HepG2 (cell line): Measurements from ENCODE around the gene BCAS1. TPM values are rescaled to one million over a fixed set of nuclear protein-coding genes. Genes with fewer than 3 reads are reported as not detected.

Experiments used
- AHDC1 ChIP-seq: sonication (generic); formaldehyde crosslinking; IDR thresholded peaks from 2 replicates; pipeline ENCODE4 v1.5.1; 2020; ENCODE audit warnings: mild to moderate bottlenecking, missing genetic modification reagents, borderline replicate concordance
- CENPT ChIP-seq: sonication (generic); formaldehyde crosslinking; IDR thresholded peaks from 2 replicates; pipeline ENCODE4 v1.8.0; 2022; ENCODE audit warnings: low read depth, mild to moderate bottlenecking, moderate library complexity, missing genetic modification reagents
- CREB1 ChIP-seq, 2 experiments: fragments of 450-650 bp in 1 of 2; IDR thresholded peaks; 2 replicates each; pipeline ENCODE4 v1.6.1; 2016 to 2017; ENCODE audit warnings: control low read depth in 1 of 2, mild to moderate bottlenecking in 1 of 2, missing compliant biosample characterization in 1 of 2, missing genetic modification characterization in 1 of 2
- FOXA3 ChIP-seq: IDR thresholded peaks from 2 replicates; pipeline ENCODE4 v1.6.1; 2016; ENCODE audit warnings: missing genetic modification reagents, missing compliant biosample characterization
- GATAD1 ChIP-seq: IDR thresholded peaks from 2 replicates; pipeline ENCODE4 v1.6.1; 2016; ENCODE audit warnings: missing genetic modification reagents, missing compliant biosample characterization
- HDAC2 ChIP-seq: sonication (generic); formaldehyde crosslinking; IDR thresholded peaks from 2 replicates; pipeline ENCODE4 v1.4.0; 2020; ENCODE audit warnings: missing genetic modification reagents
- HNF4A ChIP-seq: sonication (generic); formaldehyde crosslinking; IDR thresholded peaks from 2 replicates; pipeline ENCODE4 v1.4.0; 2020; ENCODE audit warnings: missing genetic modification reagents
- HNF4G ChIP-seq, 2 experiments: sonication (generic) in 1 of 2; formaldehyde crosslinking in 1 of 2; IDR thresholded peaks; 2 replicates each; pipeline versions ENCODE4 v1.4.0 to v1.6.1; 2011 to 2020; ENCODE audit warnings: borderline replicate concordance in 2 of 2, low read depth in 2 of 2, mild to moderate bottlenecking in 2 of 2, low read length in 1 of 2, missing genetic modification reagents in 1 of 2, moderate library complexity in 1 of 2
- MIXL1 ChIP-seq: IDR thresholded peaks from 2 replicates; pipeline ENCODE4 v1.6.1; 2016
- MTA3 ChIP-seq: sonication (generic); formaldehyde crosslinking; IDR thresholded peaks from 2 replicates; pipeline ENCODE4 v1.4.0; 2020; ENCODE audit warnings: missing genetic modification reagents
- NCOA5 ChIP-seq: sonication (generic); formaldehyde crosslinking; IDR thresholded peaks from 2 replicates; pipeline ENCODE4 v1.4.0; 2020; ENCODE audit warnings: missing genetic modification reagents
- NR2C2 ChIP-seq: sonication (generic); formaldehyde crosslinking; IDR thresholded peaks from 2 replicates; pipeline ENCODE4 v1.4.0; 2020; ENCODE audit warnings: missing genetic modification reagents, mild to moderate bottlenecking, moderate library complexity, borderline replicate concordance
- NR2F1 ChIP-seq, 2 experiments: fragments of 450-650 bp in 1 of 2; formaldehyde crosslinking in 1 of 2; IDR thresholded peaks; 2 replicates each; pipeline versions ENCODE4 v1.5.0 to v1.6.1; 2016 to 2020; ENCODE audit warnings: mild to moderate bottlenecking in 1 of 2, missing compliant biosample characterization in 1 of 2, missing genetic modification reagents in 1 of 2, moderate library complexity in 1 of 2
- RARG ChIP-seq: sonication (generic); formaldehyde crosslinking; IDR thresholded peaks from 2 replicates; pipeline ENCODE4 v1.4.0; 2020; ENCODE audit warnings: low read depth, mild to moderate bottlenecking, missing genetic modification reagents
- RXRA ChIP-seq: sonication (generic); formaldehyde crosslinking; IDR thresholded peaks from 2 replicates; pipeline ENCODE4 v1.5.1; 2020; ENCODE audit warnings: missing genetic modification reagents
- SALL1 ChIP-seq: sonication (generic); formaldehyde crosslinking; IDR thresholded peaks from 2 replicates; pipeline ENCODE4 v1.8.0; 2022; ENCODE audit warnings: mild to moderate bottlenecking, missing genetic modification reagents
- SATB2 ChIP-seq: sonication (generic); formaldehyde crosslinking; IDR thresholded peaks from 2 replicates; pipeline ENCODE4 v1.5.0; 2020; ENCODE audit warnings: missing genetic modification reagents
- SKI ChIP-seq: fragments of 450-650 bp; IDR thresholded peaks from one replicate; pipeline ENCODE4 v1.6.1; 2018; ENCODE audit warnings: mild to moderate bottlenecking; ENCODE audit not compliant: partially characterized antibody
- SKIL ChIP-seq: sonication (generic); formaldehyde crosslinking; IDR thresholded peaks from 2 replicates; pipeline ENCODE4 v1.8.0; 2022; ENCODE audit warnings: missing genetic modification reagents, mild to moderate bottlenecking, moderate library complexity, borderline replicate concordance
- SOX6 ChIP-seq, 2 experiments: fragments of 450-650 bp in 1 of 2; sonication (generic) in 1 of 2; formaldehyde crosslinking in 1 of 2; IDR thresholded peaks; 2 replicates each; pipeline versions ENCODE4 v1.4.0 to v1.6.1; 2017 to 2020; ENCODE audit warnings: antibody characterized with exemption in 1 of 2, mild to moderate bottlenecking in 1 of 2, missing genetic modification reagents in 1 of 2
- STAG1 ChIP-seq: sonication (generic); formaldehyde crosslinking; IDR thresholded peaks from 2 replicates; pipeline ENCODE4 v1.4.0; 2020; ENCODE audit warnings: missing genetic modification reagents
- TBL1XR1 ChIP-seq: fragments of 150-350 bp; IDR thresholded peaks from 2 replicates; pipeline ENCODE4 v1.6.1; 2014; ENCODE audit warnings: borderline replicate concordance, low read length; ENCODE audit not compliant: partially characterized antibody
- ZNF569 ChIP-seq: sonication (generic); formaldehyde crosslinking; IDR thresholded peaks from 2 replicates; pipeline ENCODE4 v1.5.0; 2020; ENCODE audit warnings: mild to moderate bottlenecking, missing genetic modification reagents, moderate library complexity, borderline replicate concordance
- polyA plus RNA-seq, 8 experiments: library from polyadenylated mRNA; depleted of rRNA in 3 of 8; stranded (reverse) in 7 of 8; unstranded in 1 of 8; fragments of >200 nt; fragmentation: Illumina TruSeq in 4 of 8; extraction: Trizol in 4 of 8; gene quantifications; 2 replicates each; pipeline versions ENCODE4 v1.2.1 to v1.2.3, GENCODE V29; 2011 to 2016; ENCODE audit warnings: low read depth in 4 of 8, missing spikeins in 1 of 8, mixed read lengths in 1 of 8; ENCODE audit not compliant: insufficient read depth in 1 of 8
- total RNA-seq, 5 experiments: library from RNA; depleted of rRNA; stranded (reverse); fragments of >200 nt; fragmentation: Illumina TruSeq; extraction: Trizol; gene quantifications; 2 replicates each; pipeline ENCODE4 v1.2.3, GENCODE V29; 2016; ENCODE audit warnings: low read depth in 1 of 5

BCAS1 gene
- total and polyA plus RNA-seq, 2 of the 13 experiments (the other 11 are each of a cell fraction or from before 2014, with no cell fraction given): 0.55 to 0.91 TPM

- TF ChIP-seq HDAC2 (CRISPR knock-in tag) (0 out of 2 replicates have a peak, but pooled peaks have one; percentile 25), NR2C2 (peak; percentile 92), TBL1XR1 (peak; percentile 93), NR2F1 (CRISPR knock-in tag; IDR thresholded peaks at IDR 0.05) (peak; percentile 72 to 76; a peak in 3 of 4 replicates), ZNF569 (CRISPR knock-in tag) (no peak), MIXL1 (CRISPR knock-in tag) (0 out of 2 replicates have a peak, but pooled peaks have one; percentile 51), MTA3 (no peak), SALL1 (CRISPR knock-in tag) (peak; percentile 62; the same call in 1 of the 2 replicates), HNF4G (IDR thresholded peaks at IDR 0.05; ENCODE audit: borderline replicate concordance, low read depth, low read length) (peak; percentile 63; the same call in 1 of the 2 replicates), HNF4G (CRISPR knock-in tag; IDR thresholded peaks at IDR 0.05; ENCODE audit: borderline replicate concordance, low read depth) (no peak), RXRA (CRISPR knock-in tag) (peak; percentile 91), CREB1 (IDR thresholded peaks at IDR 0.05) (no peak), CREB1 (CRISPR knock-in tag; IDR thresholded peaks at IDR 0.05) (peak; percentile 31; the same call in 1 of the 2 replicates), STAG1 (peak; percentile 34), RARG (CRISPR knock-in tag) (no peak), SKI (peak; percentile 98), SOX6 (IDR thresholded peaks at IDR 0.05) (no peak), SOX6 (CRISPR knock-in tag; IDR thresholded peaks at IDR 0.05) (peak; percentile 78), GATAD1 (CRISPR knock-in tag) (no peak), SATB2 (CRISPR knock-in tag) (no peak), CENPT (CRISPR knock-in tag) (no peak), HNF4A (CRISPR knock-in tag) (peak; percentile 87), SKIL (CRISPR knock-in tag) (peak; percentile 48; the same call in 1 of the 2 replicates), FOXA3 (CRISPR knock-in tag) (peak; percentile 38; the same call in 1 of the 2 replicates), NCOA5 (no peak), AHDC1 (CRISPR knock-in tag) (peak; percentile 34; the same call in 1 of the 2 replicates)
Observed at GRCh38 chr20:53975761-53976160, 94.6 kb downstream of the BCAS1 start (continued).
